ENCODE results near the gene DEFB115. TPM values are rescaled to one million over a fixed set of nuclear protein-coding genes. Genes with fewer than 3 reads are reported as not detected.

DEFB115 gene
- total and polyA plus RNA-seq, 10 donors: not detected

- H3K36me3 ChIP-seq: no peaks in the 10 kb centered on the region
- no peak within 1 kb of the TSS for H3K27ac ChIP-seq
- H3K4me3 ChIP-seq: no peak within 1 kb of the TSS
- WGBS, 5 donors: 41 to 55% (median 49%) methylated on average over 8 of the region's 8 CpGs
- H3K4me1 ChIP-seq: no peaks in the 10 kb centered on the region
- H3K27me3 ChIP-seq (replicated peaks in 1 of 7): no peaks in the 10 kb centered on the region
- no peak for TF ChIP-seq CTCF (IDR thresholded peaks at IDR 0.05 in 8 of 11, conservative IDR thresholded peaks at IDR 0.05 in 3 of 11)
- TF ChIP-seq POLR2A (IDR thresholded peaks at IDR 0.05): no peak
- TF ChIP-seq POLR2AphosphoS5 (IDR thresholded peaks at IDR 0.05): no peak
- intact Hi-C loops (cut with DNase I; ENCODE audit: low total_unique reads): no loop called here
- peaks cover 0 to 11% (median 0%) of the 10 kb centered on the region in 8 donors for H3K9me3 ChIP-seq
- DNase-seq: no peak
Measured at GRCh38 chr20:31308535-31309162, 51.2 kb downstream of the DEFB115 start, which contains the start of gene DEFB116. Gene DEFB116 (minus strand): TSS chr20:31308585. CDS start chr20:31308585, 0 bp downstream.

Other genes starting within 250 kb of the DEFB115 start
- gene DEFB116, start 50.9 kb downstream of the DEFB115 start, total RNA-seq: not detected
- gene DEFB116, start 50.9 kb downstream of the DEFB115 start, polyA plus RNA-seq: not detected
- not detected for gene DEFB118, start 110.9 kb downstream of the DEFB115 start, total RNA-seq
- gene DEFB118, start 110.9 kb downstream of the DEFB115 start, polyA plus RNA-seq: not detected
- gene DEFB119, start 132.9 kb downstream of the DEFB115 start, total RNA-seq: not detected
- not detected for gene DEFB119, start 132.9 kb downstream of the DEFB115 start, polyA plus RNA-seq
- not detected for gene DEFB121, start 148.6 kb downstream of the DEFB115 start, total RNA-seq
- gene DEFB121, start 148.6 kb downstream of the DEFB115 start, polyA plus RNA-seq: not detected
- not detected for gene DEFB123, start 183.0 kb downstream of the DEFB115 start, total RNA-seq
- gene DEFB123, start 183.0 kb downstream of the DEFB115 start, polyA plus RNA-seq: not detected
- not detected for gene DEFB124, start 217.5 kb downstream of the DEFB115 start, total RNA-seq
- under 1 TPM in 1 of 3 donors, not detected in 2; 0.24 TPM for gene DEFB124, start 217.5 kb downstream of the DEFB115 start, polyA plus RNA-seq
- gene REM1, start 217.6 kb downstream of the DEFB115 start, total RNA-seq: 1 to 10 TPM in 6 of 7 donors, under 1 TPM in 1; 0.79 to 8.1 (median 1.7) TPM
- gene REM1, start 217.6 kb downstream of the DEFB115 start, polyA plus RNA-seq: 1 to 10 TPM; 1.2 to 1.6 (median 1.4) TPM